Tibial nerve (tissue), 4 donors: Measurements from ENCODE around the gene PON3. TPM values are rescaled to one million over a fixed set of nuclear protein-coding genes. Genes with fewer than 3 reads are reported as not detected.

Source experiments
- DNase-seq, 2 donors: peaks; one replicate each; pipeline ENCODE4 v3.0.0-alpha.2; 2019; ENCODE audit warnings: low spot score in 2 of 2
- H3K27ac ChIP-seq, 4 donors: fragments of 200-600 bp; sonication (generic) in 3 of 4; one replicate each; pipeline ENCODE4 v1.5.1; 2017 to 2019; ENCODE audit warnings: mild to moderate bottlenecking in 1 of 4
- H3K27me3 ChIP-seq, 2 donors: fragments of 200-600 bp; sonication (generic) in 1 of 2; one replicate each; pipeline versions ENCODE4 v1.5.1 to v1.6.0; 2017 to 2019
- H3K36me3 ChIP-seq, 3 donors: fragments of 200-600 bp; sonication (generic); one replicate each; pipeline ENCODE4 v1.5.1; 2018 to 2019
- H3K4me1 ChIP-seq, 4 donors: fragments of 200-600 bp; sonication (generic) in 3 of 4; one replicate each; pipeline ENCODE4 v1.5.1; 2017 to 2019
- H3K4me3 ChIP-seq, 4 donors: fragments of 200-600 bp; sonication (generic) in 3 of 4; one replicate each; pipeline ENCODE4 v1.5.1; 2017 to 2019; ENCODE audit warnings: mild to moderate bottlenecking in 1 of 4, moderate library complexity in 1 of 4
- H3K9me3 ChIP-seq, 4 donors: fragments of 200-600 bp; sonication (generic) in 3 of 4; one replicate each; pipeline ENCODE4 v1.5.1; 2017 to 2019
- CTCF ChIP-seq, 5 experiments: fragments of 200-600 bp in 3 of 5; fragments of 450-650 bp in 2 of 5; sonication (generic) in 3 of 5; IDR thresholded peaks; one replicate each; pipeline ENCODE4 v1.5.1; 2016 to 2019; ENCODE audit warnings: antibody characterized with exemption in 5 of 5, mild to moderate bottlenecking in 3 of 5, moderate library complexity in 2 of 5
- EP300 ChIP-seq, 2 donors: sonication (generic); formaldehyde crosslinking; IDR thresholded peaks; one replicate each; pipeline ENCODE4 v1.6.1; 2017; ENCODE audit warnings: antibody characterized with exemption in 2 of 2, mild to moderate bottlenecking in 1 of 2
- POLR2A ChIP-seq, 2 donors: fragments of 450-650 bp; IDR thresholded peaks; one replicate each; pipeline ENCODE4 v1.6.1; 2017; ENCODE audit warnings: antibody characterized with exemption in 2 of 2, mild to moderate bottlenecking in 2 of 2, moderate library complexity in 2 of 2
- WGBS, 2 donors: methylation state at CpG; one replicate each; pipeline ENCODE4 v1.1.5; 2018; 5-methylcytosine and 5-hydroxymethylcytosine counted together
- total RNA-seq, 4 donors: library from RNA; depleted of rRNA; stranded (reverse); fragments of >200 nt; gene quantifications; one replicate each; pipeline ENCODE4 v1.1.0, GENCODE V29; 2016

Gene PON3
- total RNA-seq, 4 donors from 2014 or later, result 3.1 to 3.6 (median 3.2) TPM

DNA sequence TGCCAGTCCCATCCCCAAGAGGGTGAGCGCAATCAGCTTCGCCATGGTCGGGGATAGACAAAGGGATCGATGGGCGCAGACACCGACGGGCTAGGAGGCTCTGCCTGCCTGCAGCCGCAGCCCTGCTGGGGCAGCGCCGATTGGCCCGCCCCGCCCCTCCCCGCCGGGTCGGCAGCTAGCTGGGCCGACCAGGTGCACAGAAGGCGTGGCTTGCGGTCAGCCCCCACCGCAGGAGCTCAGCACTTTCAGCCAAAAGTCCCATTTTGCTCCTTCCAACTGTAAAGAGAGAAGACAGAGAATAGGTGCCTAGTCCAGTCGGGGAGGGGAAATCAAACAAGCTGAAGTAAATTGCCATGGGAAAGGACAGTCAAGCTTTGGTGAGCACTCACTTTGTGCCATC lies 71.7 kb downstream of the PON3 start, which contains the start of gene PON1:
Gene PON1, minus strand, starts transcription at position 102 of the 400 bp plus-strand sequence. Its CDS starts 57 bp downstream, at position 45.
- TF ChIP-seq POLR2A (IDR thresholded peaks at IDR 0.05) (no peak), EP300 (IDR thresholded peaks at IDR 0.05) (no peak), CTCF (IDR thresholded peaks at IDR 0.05) (no peak)
- peaks cover 0 to 9% of the 10 kb centered on the region in 2 donors for H3K27me3 ChIP-seq
- DNase-seq, result no peak
- H3K9me3 ChIP-seq, result no peaks in the 10 kb centered on the region
- H3K4me3 ChIP-seq, result no peak within 1 kb of the TSS
- no peaks in the 10 kb centered on the region for H3K4me1 ChIP-seq
- no peaks in the 10 kb centered on the region for H3K36me3 ChIP-seq
- WGBS, 2 donors, result 20 to 25% methylated on average over 17 to 20 of the region's 20 CpGs
- H3K27ac ChIP-seq, result no peak within 1 kb of the TSS

DNA sequence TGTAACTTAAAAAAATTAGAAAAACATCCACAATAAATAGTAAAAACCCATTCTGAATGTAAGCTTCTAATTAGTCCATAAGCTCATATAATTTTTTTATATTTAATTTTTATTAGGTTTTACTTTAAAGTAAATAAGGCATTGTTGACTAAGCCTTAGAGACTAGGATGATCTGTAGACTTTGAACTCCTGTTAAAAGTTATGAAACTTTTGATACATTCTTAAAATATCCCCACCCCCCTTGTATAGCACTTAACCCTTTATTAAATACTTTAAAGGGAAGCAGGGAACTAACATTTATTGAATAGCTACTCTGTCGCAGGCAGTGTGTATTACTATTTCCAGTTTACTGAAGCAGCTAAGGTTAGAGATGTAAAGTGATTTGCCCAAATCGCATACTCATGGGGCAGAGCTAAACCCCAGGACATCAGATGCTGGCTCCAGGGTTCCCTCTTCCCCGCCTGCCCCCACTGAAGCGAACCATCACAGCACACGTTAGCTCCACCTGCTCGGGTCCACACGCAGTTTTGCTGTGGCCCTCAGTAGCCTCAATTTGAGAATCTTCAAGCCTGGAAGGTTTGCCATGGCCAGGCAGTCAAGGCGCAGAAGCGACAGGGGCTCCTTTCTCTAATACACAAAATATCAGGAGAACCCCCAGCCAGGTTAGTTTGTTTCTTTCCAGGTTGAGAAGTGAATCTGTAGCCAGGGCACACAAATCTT lies 72.6 kb downstream of the PON3 start:
- Histone ChIP-seq H3K9me3 (no peaks in the 10 kb centered on the region), H3K27me3 (peaks cover 0 to 9% of the 10 kb centered on the region in 2 donors), H3K27ac (no peak overlapping the region), H3K4me1 (no peaks in the 10 kb centered on the region), H3K4me3 (no peak overlapping the region), H3K36me3 (no peaks in the 10 kb centered on the region)
- WGBS, 2 donors, result 87% methylated on average over 9 of the region's 9 CpGs
- no peak for DNase-seq
- TF ChIP-seq POLR2A (IDR thresholded peaks at IDR 0.05) (no peak), EP300 (IDR thresholded peaks at IDR 0.05) (no peak), CTCF (IDR thresholded peaks at IDR 0.05) (no peak)

GRCh38 chr7:95322854-95323253 lies 73.3 kb downstream of the PON3 start:
- Histone ChIP-seq H3K36me3 (no peaks in the 10 kb centered on the region), H3K4me1 (no peaks in the 10 kb centered on the region), H3K9me3 (no peaks in the 10 kb centered on the region), H3K4me3 (no peak overlapping the region), H3K27me3 (peaks cover 0 to 9% of the 10 kb centered on the region in 2 donors), H3K27ac (no peak overlapping the region)
- DNase-seq, result no peak
- no peak for TF ChIP-seq CTCF (IDR thresholded peaks at IDR 0.05)
- TF ChIP-seq EP300 (IDR thresholded peaks at IDR 0.05), result no peak
- TF ChIP-seq POLR2A (IDR thresholded peaks at IDR 0.05), result no peak
- 47 to 71% methylated on average over 2 of the region's 2 CpGs for WGBS, 2 donors

GRCh38 chr7:95322396-95322795 lies 73.8 kb downstream of the PON3 start:
- TF ChIP-seq CTCF (IDR thresholded peaks at IDR 0.05) (no peak), POLR2A (IDR thresholded peaks at IDR 0.05) (no peak), EP300 (IDR thresholded peaks at IDR 0.05) (no peak)
- Histone ChIP-seq H3K9me3 (no peaks in the 10 kb centered on the region), H3K27me3 (peaks cover 0 to 9% of the 10 kb centered on the region in 2 donors), H3K4me3 (no peak overlapping the region), H3K36me3 (no peaks in the 10 kb centered on the region), H3K4me1 (no peaks in the 10 kb centered on the region), H3K27ac (no peak overlapping the region)
- WGBS, 2 donors, result 79 to 81% methylated on average over 8 of the region's 8 CpGs
- no peak for DNase-seq

GRCh38 chr7:95321720-95322119 lies 74.5 kb downstream of the PON3 start:
- Histone ChIP-seq H3K9me3 (no peaks in the 10 kb centered on the region), H3K4me1 (no peaks in the 10 kb centered on the region), H3K27ac (no peak overlapping the region), H3K36me3 (no peaks in the 10 kb centered on the region), H3K27me3 (peaks cover 0 to 9% of the 10 kb centered on the region in 2 donors), H3K4me3 (no peak overlapping the region)
- TF ChIP-seq POLR2A (IDR thresholded peaks at IDR 0.05) (no peak), EP300 (IDR thresholded peaks at IDR 0.05) (no peak)
- WGBS, 2 donors, result 54 to 84% methylated on average over 1 of the region's 1 CpG
- no peak for DNase-seq
